GM19455 (cell line): ENCODE measurements around the gene PARP14.
"Not testable (repeated sequence)": the region's sequence is repeated elsewhere in the genome, so short reads cannot be mapped to it uniquely, and the experiment has no call there.

Experiments used
- ATAC-seq: cut with Tn5 transposase; IDR thresholded peaks from one replicate; pipeline ENCODE4 v1.9.1; 2021; ENCODE audit not compliant: unreplicated experiment

Gene PARP14

GRCh38 chr3:122714273-122714672 lies 33.6 kb downstream of the PARP14 start:
- ATAC-seq, result no peak

GRCh38 chr3:122716667-122717066 lies 36.0 kb downstream of the PARP14 start:
- ATAC-seq, result no peak

GRCh38 chr3:122719273-122719921 lies 38.8 kb downstream of the PARP14 start:
- ATAC-seq, result no peak

GRCh38 chr3:122725106-122725505 lies 44.5 kb downstream of the PARP14 start:
- ATAC-seq, result no peak

GRCh38 chr3:122727294-122727693 lies 46.7 kb downstream of the PARP14 start:
- no peak for ATAC-seq

GRCh38 chr3:122727766-122728165 lies 47.1 kb downstream of the PARP14 start:
- no peak for ATAC-seq

- ATAC-seq, result no peak
Observed at GRCh38 chr3:122728186-122728585, 47.5 kb downstream of the PARP14 start.

- no peak for ATAC-seq
Observed at GRCh38 chr3:122728756-122729514, 48.3 kb downstream of the PARP14 start.

GRCh38 chr3:122730240-122730639 lies 49.6 kb downstream of the PARP14 start:
- no peak for ATAC-seq

GRCh38 chr3:122732682-122733525 lies 52.3 kb downstream of the PARP14 start:
- not testable (repeated sequence) for ATAC-seq

- ATAC-seq, result no peak
Observed at GRCh38 chr3:122739172-122739571, 58.5 kb downstream of the PARP14 start.

- ATAC-seq, result no peak
Observed at GRCh38 chr3:122742234-122742633, 61.6 kb downstream of the PARP14 start.

GRCh38 chr3:122743581-122744120 lies 63.0 kb downstream of the PARP14 start:
- ATAC-seq, result no peak

- no peak for ATAC-seq
Observed at GRCh38 chr3:122745369-122746021, 64.9 kb downstream of the PARP14 start.

- ATAC-seq, result not testable (repeated sequence)
Observed at GRCh38 chr3:122747295-122747694, 66.7 kb downstream of the PARP14 start.

GRCh38 chr3:122748347-122748746 lies 67.7 kb downstream of the PARP14 start:
- no peak for ATAC-seq

- peak; percentile 55 for ATAC-seq
Observed at GRCh38 chr3:122754929-122755328, 74.3 kb downstream of the PARP14 start.

- ATAC-seq, result no peak
Observed at GRCh38 chr3:122755491-122755890, 74.9 kb downstream of the PARP14 start.

GRCh38 chr3:122758877-122759560 lies 78.4 kb downstream of the PARP14 start:
- no peak for ATAC-seq
